GM12878 (cell line): ENCODE results near the gene EEF1E1. TPM values are rescaled to one million over a fixed set of nuclear protein-coding genes. Genes with fewer than 3 reads are reported as not detected.

Experiments used
- ATAC-seq: fragments of 200-7000 bp; cut with Tn5 transposase; 3 replicates; pipeline ENCODE4 v1.9.1; 2020; ENCODE audit warnings: mild to moderate bottlenecking, moderate library complexity
- BruUV-seq: library from RNA; stranded (reverse); fragments of 400-500 nt; replicated peaks from 2 replicates; lab custom pipeline; 2021; lab: Mats Ljungman, UMichigan
- CTCF ChIA-PET: fragments of 300-600 bp; sonication (Branson Sonifier 250); formaldehyde crosslinking; extraction: SDS; loops from one replicate; lab custom pipeline; 2021; ENCODE audit warnings: inconsistent platforms; lab: Yijun Ruan, JAX
- POLR2A ChIA-PET: fragments of 350-600 bp; formaldehyde crosslinking; extraction: SDS; loops from one replicate; lab custom pipeline; 2021; ENCODE audit warnings: inconsistent platforms; lab: Charles Lee
- RAD21 ChIA-PET: fragments of 300-600 bp; sonication (Branson Sonifier 250); formaldehyde crosslinking; loops from one replicate; lab custom pipeline; 2023; ENCODE audit warnings: antibody characterized with exemption; ENCODE audit not compliant: unreplicated experiment; lab: Charles Lee
- SMC1A ChIA-PET: fragments of 300-600 bp; sonication (Branson Sonifier 250); formaldehyde crosslinking; loops from one replicate; lab custom pipeline; 2023; ENCODE audit not compliant: unreplicated experiment, uncharacterized antibody; lab: Charles Lee
- DNase-seq: peaks from one replicate; pipeline ENCODE4 v3.0.0-alpha.2; 2011; ENCODE audit warnings: low read depth, low spot score
- FAIRE-seq: peaks from 3 replicates; lab custom pipeline; 2011; peaks lifted over from hg19 to GRCh38; lab: Jason Lieb, UNC
- H2AFZ ChIP-seq: 2 replicates; pipeline ENCODE4 v1.6.0; 2011; ENCODE audit warnings: low read depth, low read length, control low read depth; ENCODE audit not compliant: control insufficient read depth
- H3K27ac ChIP-seq: 2 replicates; pipeline ENCODE4 v1.5.1; 2011; ENCODE audit warnings: control low read depth; ENCODE audit not compliant: control insufficient read depth, insufficient read depth
- H3K27me3 ChIP-seq, 2 experiments: replicated peaks in 1 of 2; 2 replicates each; pipeline versions ENCODE4 v1.6.0 to v1.6.1; 2011; ENCODE audit warnings: low read length in 1 of 2; ENCODE audit not compliant: control insufficient read depth in 2 of 2, insufficient read depth in 2 of 2
- H3K36me3 ChIP-seq, 2 experiments: 2 replicates each; pipeline ENCODE4 v1.5.1; 2011; ENCODE audit warnings: low read length in 1 of 2; ENCODE audit not compliant: control insufficient read depth in 2 of 2, insufficient read depth in 2 of 2
- H3K4me1 ChIP-seq: 2 replicates; pipeline ENCODE4 v1.6.1; 2011; ENCODE audit warnings: mild to moderate bottlenecking, low read length, moderate library complexity, mixed read lengths; ENCODE audit not compliant: control insufficient read depth, insufficient read depth
- H3K4me2 ChIP-seq: 2 replicates; pipeline ENCODE4 v1.6.0; 2011; ENCODE audit warnings: control low read depth; ENCODE audit not compliant: control insufficient read depth, insufficient read depth
- H3K4me3 ChIP-seq: fragments of 200-600 bp; sonication (generic); 2 replicates; pipeline ENCODE4 v1.5.1; 2016
- H3K79me2 ChIP-seq: 2 replicates; pipeline ENCODE4 v1.6.0; 2011; ENCODE audit warnings: low read length; ENCODE audit not compliant: control insufficient read depth, insufficient read depth
- H3K9ac ChIP-seq: 2 replicates; pipeline ENCODE4 v1.8.0; 2011; ENCODE audit warnings: low read length, control low read depth, mixed read lengths; ENCODE audit not compliant: control insufficient read depth, insufficient read depth
- H3K9me3 ChIP-seq: replicated peaks from 3 replicates; pipeline ENCODE4 v1.5.1; 2011; ENCODE audit warnings: mild to moderate bottlenecking, low read length; ENCODE audit not compliant: control insufficient read depth, insufficient read depth
- H4K20me1 ChIP-seq: 2 replicates; pipeline ENCODE4 v1.6.0; 2011; ENCODE audit not compliant: control insufficient read depth, insufficient read depth
- BACH1 ChIP-seq: fragments of 450-650 bp; IDR thresholded peaks from 2 replicates; pipeline ENCODE4 v1.6.1; 2017; ENCODE audit warnings: mild to moderate bottlenecking, borderline replicate concordance
- CHD4 ChIP-seq: fragments of 200-600 bp; sonication (generic); IDR thresholded peaks from 2 replicates; pipeline ENCODE4 v1.6.1; 2016; ENCODE audit warnings: mild to moderate bottlenecking
- EED ChIP-seq: sonication (generic); IDR thresholded peaks from 2 replicates; pipeline ENCODE4 v1.6.1; 2016; ENCODE audit warnings: antibody characterized with exemption, low read depth
- GATAD2B ChIP-seq: fragments of 450-650 bp; conservative IDR thresholded peaks from 2 replicates; pipeline ENCODE4 v1.6.1; 2017; ENCODE audit warnings: low read depth, mild to moderate bottlenecking, moderate library complexity
- IKZF2 ChIP-seq, 2 experiments: fragments of 450-650 bp; IDR thresholded peaks; 2 replicates each; pipeline ENCODE4 v1.6.1; 2017; ENCODE audit warnings: mild to moderate bottlenecking in 2 of 2, moderate library complexity in 2 of 2
- NFXL1 ChIP-seq: fragments of 450-650 bp; IDR thresholded peaks from 2 replicates; pipeline ENCODE4 v1.6.1; 2017; ENCODE audit warnings: antibody characterized with exemption, mild to moderate bottlenecking, borderline replicate concordance
- PAX8 ChIP-seq: fragments of 450-650 bp; IDR thresholded peaks from 2 replicates; pipeline ENCODE4 v1.6.1; 2017; ENCODE audit warnings: mild to moderate bottlenecking, moderate library complexity
- RELA ChIP-seq: fragments of 450-650 bp; IDR thresholded peaks from 2 replicates; pipeline ENCODE4 v1.8.0; 2014; ENCODE audit warnings: borderline replicate concordance; ENCODE audit not compliant: partially characterized antibody
- SIN3A ChIP-seq: IDR thresholded peaks from 2 replicates; pipeline ENCODE4 v1.6.1; 2012; ENCODE audit warnings: low read depth, low read length, improper control_type of control experiment
- TARDBP ChIP-seq: IDR thresholded peaks from 2 replicates; pipeline ENCODE4 v1.6.1; 2016; ENCODE audit warnings: borderline replicate concordance
- WGBS: methylation state at CpG from one replicate; pipeline ENCODE4 v1.1.6; 2016; ENCODE audit warnings: low lambda C conversion rate; ENCODE audit not compliant: insufficient replicate concordance, insufficient coverage; ENCODE audit errors: missing lambda C conversion rate; 5-methylcytosine and 5-hydroxymethylcytosine counted together
- in situ Hi-C: fragments of 300-500 bp; cut with MboI; formaldehyde crosslinking; loops from 9 replicates; pipeline ENCODE4 v1.14.3; 2018; ENCODE audit warnings: mixed read lengths
- intact Hi-C: fragments of 100-400 bp; cut with micrococcal nuclease; formaldehyde crosslinking; loops from one replicate; pipeline ENCODE4 v1.14.2; 2022; ENCODE audit not compliant: unreplicated experiment
- polyA plus RNA-seq, 11 experiments: library from polyadenylated mRNA; depleted of rRNA in 4 of 11; unstranded in 6 of 11; stranded (reverse) in 5 of 11; fragments of >200 nt; fragmentation: Nextera tagmentation in 4 of 11; fragmentation: Illumina TruSeq in 1 of 11; extraction: Ambion mirVana in 4 of 11; extraction: Trizol in 1 of 11; gene quantifications; 1 replicate in 1 of 11; 2 replicates in 10 of 11; pipeline versions ENCODE4 v1.2.1 to v1.2.3, GENCODE V29; 2011 to 2016; ENCODE audit warnings: inconsistent platforms in 2 of 11, missing spikeins in 2 of 11, low read depth in 1 of 11
- total RNA-seq, 4 experiments: library from RNA; depleted of rRNA in 3 of 4; stranded (reverse); fragments of >200 nt in 3 of 4; fragmentation: Illumina TruSeq in 1 of 4; extraction: Trizol in 1 of 4; gene quantifications; 2 replicates each; pipeline versions ENCODE4 v1.2.1 to v1.2.3, GENCODE V29; 2013 to 2021
- TF ChIP-seq, protein P1 (sequence below), 3 experiments: IDR thresholded peaks in 2 of 3; conservative IDR thresholded peaks in 1 of 3; 2 replicates each; pipeline ENCODE4 v1.5.1; 2011; ENCODE audit warnings: low read depth in 3 of 3, low read length in 3 of 3, mild to moderate bottlenecking in 3 of 3, control low read depth in 2 of 3, moderate library complexity in 2 of 3, inconsistent platforms in 1 of 3, mixed read lengths in 1 of 3; ENCODE audit not compliant: control insufficient read depth in 2 of 3, insufficient read depth in 1 of 3; ENCODE audit errors: extremely low read depth in 1 of 3
- TF ChIP-seq, protein P2 (sequence below): IDR thresholded peaks from 2 replicates; pipeline ENCODE4 v1.6.1; 2011; ENCODE audit warnings: mild to moderate bottlenecking, low read depth, low read length, moderate library complexity; ENCODE audit not compliant: insufficient replicate concordance
- TF ChIP-seq, protein P3 (sequence below): fragments of 450-650 bp; IDR thresholded peaks from 2 replicates; pipeline ENCODE4 v1.6.1; 2018; ENCODE audit warnings: mild to moderate bottlenecking, low read depth, moderate library complexity; ENCODE audit not compliant: partially characterized antibody

EEF1E1 gene
- total and polyA plus RNA-seq, 10 of the 15 experiments (the other 5 are each of a cell fraction or from before 2014, with no cell fraction given) = 55.3 to 668 (median 121) TPM

DNA sequence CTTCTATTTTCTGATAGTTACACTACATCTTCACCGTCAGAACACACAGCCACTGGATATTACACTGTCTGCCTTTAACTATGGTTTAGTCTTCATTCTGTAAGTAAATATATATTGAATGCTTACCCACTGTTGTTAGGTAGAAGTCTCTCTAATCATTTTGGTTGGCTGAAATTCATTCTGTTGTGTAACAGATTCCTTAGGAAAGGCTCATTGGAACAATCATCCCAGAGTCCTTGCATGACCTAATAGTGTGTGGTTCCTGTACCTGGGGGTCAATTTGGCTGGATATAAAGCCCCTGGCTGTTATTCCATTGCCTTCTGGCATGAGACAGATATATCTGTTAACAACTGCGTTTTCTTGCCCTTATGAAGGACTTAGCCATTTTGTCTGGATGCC lies 48.1 kb downstream of the EEF1E1 start:
- no peak for ATAC-seq
- POLR2A ChIA-PET = no interaction called here

More for the DNA sequence above, 48.1 kb downstream of the EEF1E1 start:
- no peak overlapping the region for H3K4me2 ChIP-seq
- H3K36me3 ChIP-seq = peaks cover 0 to 5% of the 10 kb centered on the region in 2 experiments; a peak in 1 of 4 replicates
- RAD21 ChIA-PET = no interaction called here
- H3K9ac ChIP-seq = no peak overlapping the region
- intact Hi-C loops = no loop called here
- H3K27ac ChIP-seq = no peak overlapping the region
- no peaks in the 10 kb centered on the region for H3K4me1 ChIP-seq
- no peak for DNase-seq
- no peaks in the 10 kb centered on the region for H3K27me3 ChIP-seq
- no peak for FAIRE-seq
- SMC1A ChIA-PET = interaction anchor here (0.6 kb wide), 1 partner anchor 15 kb away, joined by 3 read pairs; no protein-coding TSS in a partner anchor
- no peaks in the 10 kb centered on the region for H3K79me2 ChIP-seq
- CTCF ChIA-PET = no interaction called here
- no peak overlapping the region for H3K4me3 ChIP-seq
- no peak overlapping the region for H2AFZ ChIP-seq
- 98% methylated on average over 2 of the region's 2 CpGs for WGBS
- in situ Hi-C loops = no loop called here
- H4K20me1 ChIP-seq = no peaks in the 10 kb centered on the region
- no TSS peak for BruUV-seq
- H3K9me3 ChIP-seq = no peaks in the 10 kb centered on the region; the same call in 2 of the 3 replicates
- TF ChIP-seq IKZF2 (IDR thresholded peaks at IDR 0.05) (no peak), EED (no peak), TARDBP (no peak), RELA (no peak), NFXL1 (no peak), BACH1 (no peak), PAX8 (no peak), GATAD2B (no peak), SIN3A (no peak), CHD4 (no peak)
- TF ChIP-seq, protein P1, sequence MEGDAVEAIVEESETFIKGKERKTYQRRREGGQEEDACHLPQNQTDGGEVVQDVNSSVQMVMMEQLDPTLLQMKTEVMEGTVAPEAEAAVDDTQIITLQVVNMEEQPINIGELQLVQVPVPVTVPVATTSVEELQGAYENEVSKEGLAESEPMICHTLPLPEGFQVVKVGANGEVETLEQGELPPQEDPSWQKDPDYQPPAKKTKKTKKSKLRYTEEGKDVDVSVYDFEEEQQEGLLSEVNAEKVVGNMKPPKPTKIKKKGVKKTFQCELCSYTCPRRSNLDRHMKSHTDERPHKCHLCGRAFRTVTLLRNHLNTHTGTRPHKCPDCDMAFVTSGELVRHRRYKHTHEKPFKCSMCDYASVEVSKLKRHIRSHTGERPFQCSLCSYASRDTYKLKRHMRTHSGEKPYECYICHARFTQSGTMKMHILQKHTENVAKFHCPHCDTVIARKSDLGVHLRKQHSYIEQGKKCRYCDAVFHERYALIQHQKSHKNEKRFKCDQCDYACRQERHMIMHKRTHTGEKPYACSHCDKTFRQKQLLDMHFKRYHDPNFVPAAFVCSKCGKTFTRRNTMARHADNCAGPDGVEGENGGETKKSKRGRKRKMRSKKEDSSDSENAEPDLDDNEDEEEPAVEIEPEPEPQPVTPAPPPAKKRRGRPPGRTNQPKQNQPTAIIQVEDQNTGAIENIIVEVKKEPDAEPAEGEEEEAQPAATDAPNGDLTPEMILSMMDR (IDR thresholded peaks at IDR 0.05 in 2 of 3, conservative IDR thresholded peaks at IDR 0.05 in 1 of 3; ENCODE audit: control insufficient read depth in 2 of 3, extremely low read depth in 1 of 3, insufficient read depth in 1 of 3, low read depth in 3 of 3, low read length in 3 of 3) = no peak
- TF ChIP-seq, protein P2, sequence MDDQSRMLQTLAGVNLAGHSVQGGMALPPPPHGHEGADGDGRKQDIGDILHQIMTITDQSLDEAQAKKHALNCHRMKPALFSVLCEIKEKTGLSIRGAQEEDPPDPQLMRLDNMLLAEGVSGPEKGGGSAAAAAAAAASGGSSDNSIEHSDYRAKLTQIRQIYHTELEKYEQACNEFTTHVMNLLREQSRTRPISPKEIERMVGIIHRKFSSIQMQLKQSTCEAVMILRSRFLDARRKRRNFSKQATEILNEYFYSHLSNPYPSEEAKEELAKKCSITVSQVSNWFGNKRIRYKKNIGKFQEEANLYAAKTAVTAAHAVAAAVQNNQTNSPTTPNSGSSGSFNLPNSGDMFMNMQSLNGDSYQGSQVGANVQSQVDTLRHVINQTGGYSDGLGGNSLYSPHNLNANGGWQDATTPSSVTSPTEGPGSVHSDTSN = no peak
- TF ChIP-seq, protein P3, sequence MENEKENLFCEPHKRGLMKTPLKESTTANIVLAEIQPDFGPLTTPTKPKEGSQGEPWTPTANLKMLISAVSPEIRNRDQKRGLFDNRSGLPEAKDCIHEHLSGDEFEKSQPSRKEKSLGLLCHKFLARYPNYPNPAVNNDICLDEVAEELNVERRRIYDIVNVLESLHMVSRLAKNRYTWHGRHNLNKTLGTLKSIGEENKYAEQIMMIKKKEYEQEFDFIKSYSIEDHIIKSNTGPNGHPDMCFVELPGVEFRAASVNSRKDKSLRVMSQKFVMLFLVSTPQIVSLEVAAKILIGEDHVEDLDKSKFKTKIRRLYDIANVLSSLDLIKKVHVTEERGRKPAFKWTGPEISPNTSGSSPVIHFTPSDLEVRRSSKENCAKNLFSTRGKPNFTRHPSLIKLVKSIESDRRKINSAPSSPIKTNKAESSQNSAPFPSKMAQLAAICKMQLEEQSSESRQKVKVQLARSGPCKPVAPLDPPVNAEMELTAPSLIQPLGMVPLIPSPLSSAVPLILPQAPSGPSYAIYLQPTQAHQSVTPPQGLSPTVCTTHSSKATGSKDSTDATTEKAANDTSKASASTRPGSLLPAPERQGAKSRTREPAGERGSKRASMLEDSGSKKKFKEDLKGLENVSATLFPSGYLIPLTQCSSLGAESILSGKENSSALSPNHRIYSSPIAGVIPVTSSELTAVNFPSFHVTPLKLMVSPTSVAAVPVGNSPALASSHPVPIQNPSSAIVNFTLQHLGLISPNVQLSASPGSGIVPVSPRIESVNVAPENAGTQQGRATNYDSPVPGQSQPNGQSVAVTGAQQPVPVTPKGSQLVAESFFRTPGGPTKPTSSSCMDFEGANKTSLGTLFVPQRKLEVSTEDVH = no peak
